ENCODE results near the gene SRP9.

Gene SRP9

DNA sequence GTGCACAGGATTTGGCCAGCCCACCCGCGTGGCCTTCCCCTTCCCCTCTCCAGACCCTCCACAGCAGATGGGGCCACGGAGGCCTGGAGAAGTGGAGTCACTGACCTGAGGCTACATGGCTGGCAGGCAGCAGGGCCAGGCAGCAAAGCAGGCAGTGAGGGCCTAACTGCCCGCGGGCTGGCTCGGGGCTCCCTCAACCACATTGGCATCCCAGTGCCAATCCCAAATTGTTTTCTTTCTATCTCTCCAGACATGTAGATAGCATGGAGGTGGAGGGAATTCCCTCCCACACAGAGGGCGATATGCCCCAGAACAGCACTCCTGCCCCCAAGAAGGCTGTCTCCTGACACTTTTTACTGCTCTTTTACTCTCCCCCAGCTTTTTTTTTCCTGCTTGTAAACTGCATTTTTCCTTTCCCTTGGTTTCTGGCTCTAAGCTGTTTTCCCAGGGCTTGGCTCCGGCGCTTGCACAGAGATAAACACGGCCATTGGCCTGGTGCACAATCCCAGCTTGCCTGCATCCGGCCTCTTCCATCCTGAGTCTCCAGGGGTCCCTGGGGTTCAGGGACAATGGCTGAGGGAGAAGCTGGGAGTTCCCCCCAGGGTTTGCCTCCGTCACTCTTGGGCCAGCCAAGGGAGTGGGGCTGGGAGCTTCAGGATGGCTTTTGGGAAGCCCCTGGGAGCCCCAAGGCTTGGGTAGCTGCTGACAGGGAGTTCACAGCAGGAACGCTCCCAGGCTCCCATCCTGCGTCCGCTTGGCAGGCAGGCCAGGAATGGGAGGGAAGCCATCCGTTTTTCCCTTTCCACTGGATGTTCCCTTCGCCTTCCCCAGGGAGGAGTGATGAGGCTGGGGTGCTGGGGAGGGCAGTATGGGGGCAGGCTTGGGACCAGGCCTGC lies 39.3 kb downstream of the SRP9 start:
- Histone ChIP-seq H3K4me2 (ENCODE audit: low read depth, low read length, poor library complexity, severe bottlenecking) (peak overlapping the region; percentile 22), H3K4me3 (ENCODE audit: low read length, poor library complexity, severe bottlenecking) (no peak overlapping the region), H3K4me1 (ENCODE audit: insufficient read depth, low read length, poor library complexity, severe bottlenecking) (peaks cover 11% of the 10 kb centered on the region), H2AFZ (ENCODE audit: low read length) (no peak overlapping the region), H4K20me1 (ENCODE audit: insufficient read depth, low read length, poor library complexity, severe bottlenecking) (no peaks in the 10 kb centered on the region), H3K9me2 (replicated peaks; ENCODE audit: low read depth, low read length) (no peaks in the 10 kb centered on the region), H3K27me3 (ENCODE audit: insufficient read depth, low read length, poor library complexity, severe bottlenecking) (no peaks in the 10 kb centered on the region), H3K9ac (ENCODE audit: low read depth, low read length, poor library complexity, severe bottlenecking) (peak overlapping the region; percentile 31), H3K9me3 (ENCODE audit: insufficient read depth, low read depth, low read length) (no peaks in the 10 kb centered on the region), H3K79me2 (ENCODE audit: insufficient read depth, low read length) (no peaks in the 10 kb centered on the region), H3F3A (ENCODE audit: low read depth) (no peaks in the 10 kb centered on the region), H3K36me3 (ENCODE audit: insufficient read depth, low read length) (no peaks in the 10 kb centered on the region)
- TF ChIP-seq EZH2phosphoT487 (IDR thresholded peaks at IDR 0.05; ENCODE audit: borderline replicate concordance): no peak
- TF ChIP-seq CTCF (conservative IDR thresholded peaks at IDR 0.05; ENCODE audit: low read length): no peak

GRCh38 chr1:225817611-225818061 lies 40.0 kb downstream of the SRP9 start:
- H3K79me2 ChIP-seq (ENCODE audit: insufficient read depth, low read length): no peaks in the 10 kb centered on the region
- peak overlapping the region; percentile 31 for H3K9ac ChIP-seq (ENCODE audit: low read depth, low read length, poor library complexity, severe bottlenecking)
- no peak for TF ChIP-seq EZH2phosphoT487 (IDR thresholded peaks at IDR 0.05; ENCODE audit: borderline replicate concordance)
- TF ChIP-seq CTCF (conservative IDR thresholded peaks at IDR 0.05; ENCODE audit: low read length): no peak
- no peaks in the 10 kb centered on the region for H4K20me1 ChIP-seq (ENCODE audit: insufficient read depth, low read length, poor library complexity, severe bottlenecking)
- H3K4me1 ChIP-seq (ENCODE audit: insufficient read depth, low read length, poor library complexity, severe bottlenecking): peaks cover 11% of the 10 kb centered on the region
- no peaks in the 10 kb centered on the region for H3K9me2 ChIP-seq (replicated peaks; ENCODE audit: low read depth, low read length)
- H3K4me2 ChIP-seq (ENCODE audit: low read depth, low read length, poor library complexity, severe bottlenecking): peak overlapping the region; percentile 22
- no peaks in the 10 kb centered on the region for H3K9me3 ChIP-seq (ENCODE audit: insufficient read depth, low read depth, low read length)
- no peaks in the 10 kb centered on the region for H3F3A ChIP-seq (ENCODE audit: low read depth)
- H3K4me3 ChIP-seq (ENCODE audit: low read length, poor library complexity, severe bottlenecking): no peak overlapping the region
- no peaks in the 10 kb centered on the region for H3K36me3 ChIP-seq (ENCODE audit: insufficient read depth, low read length)
- no peaks in the 10 kb centered on the region for H3K27me3 ChIP-seq (ENCODE audit: insufficient read depth, low read length, poor library complexity, severe bottlenecking)
- peak overlapping the region; percentile 74; the same call in 1 of the 2 replicates for H2AFZ ChIP-seq (ENCODE audit: low read length)

DNA sequence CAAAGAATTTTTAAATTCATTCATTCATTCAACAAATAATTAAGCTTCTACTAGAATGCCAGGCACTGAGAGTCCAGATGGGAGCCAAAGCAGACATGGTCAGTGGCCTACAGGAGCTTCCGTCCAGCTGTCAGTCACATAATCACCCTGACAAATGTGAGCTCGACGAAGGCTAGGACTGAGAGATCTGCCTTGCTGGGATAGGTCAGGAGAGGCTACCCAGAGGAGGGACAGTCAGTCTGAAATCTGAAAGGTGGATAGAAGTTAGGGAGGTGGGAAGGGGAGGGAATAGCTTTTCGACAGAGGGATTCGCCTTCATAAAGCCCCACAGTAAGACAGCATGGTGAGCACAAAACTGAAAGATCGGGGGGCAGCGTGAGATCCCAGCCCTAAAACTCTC lies 40.6 kb downstream of the SRP9 start:
- no peak overlapping the region for H2AFZ ChIP-seq (ENCODE audit: low read length)
- no peaks in the 10 kb centered on the region for H3K9me2 ChIP-seq (replicated peaks; ENCODE audit: low read depth, low read length)
- H3K9ac ChIP-seq (ENCODE audit: low read depth, low read length, poor library complexity, severe bottlenecking): peak overlapping the region; percentile 11
- no peak for TF ChIP-seq CTCF (conservative IDR thresholded peaks at IDR 0.05; ENCODE audit: low read length)
- no peak for TF ChIP-seq EZH2phosphoT487 (IDR thresholded peaks at IDR 0.05; ENCODE audit: borderline replicate concordance)
- peak overlapping the region; percentile 22 for H3K4me2 ChIP-seq (ENCODE audit: low read depth, low read length, poor library complexity, severe bottlenecking)
- no peak overlapping the region for H3K4me3 ChIP-seq (ENCODE audit: low read length, poor library complexity, severe bottlenecking)
- H3K79me2 ChIP-seq (ENCODE audit: insufficient read depth, low read length): no peaks in the 10 kb centered on the region
- H3K9me3 ChIP-seq (ENCODE audit: insufficient read depth, low read depth, low read length): no peaks in the 10 kb centered on the region
- no peaks in the 10 kb centered on the region for H4K20me1 ChIP-seq (ENCODE audit: insufficient read depth, low read length, poor library complexity, severe bottlenecking)
- peaks cover 11% of the 10 kb centered on the region for H3K4me1 ChIP-seq (ENCODE audit: insufficient read depth, low read length, poor library complexity, severe bottlenecking)
- H3K36me3 ChIP-seq (ENCODE audit: insufficient read depth, low read length): no peaks in the 10 kb centered on the region
- H3K27me3 ChIP-seq (ENCODE audit: insufficient read depth, low read length, poor library complexity, severe bottlenecking): no peaks in the 10 kb centered on the region
- H3F3A ChIP-seq (ENCODE audit: low read depth): no peaks in the 10 kb centered on the region
